PC-3 (cell line): ENCODE measurements around the gene UBXN2A. TPM values are rescaled to one million over a fixed set of nuclear protein-coding genes. Genes with fewer than 3 reads are reported as not detected.
A peak's percentile ranks its signal among the peaks of the same experiment; 100 is the strongest.

Source experiments
- ATAC-seq: fragments of 200-7000 bp; cut with Tn5 transposase; 2 replicates; pipeline ENCODE4 v1.9.1; 2020; ENCODE audit warnings: mild to moderate bottlenecking, moderate library complexity
- BruUV-seq: library from RNA; stranded (reverse); fragments of 400-500 nt; replicated peaks from 2 replicates; lab custom pipeline; 2021; lab: Mats Ljungman, UMichigan
- CTCF ChIA-PET: fragments of 300-600 bp; sonication (Branson Sonifier 250); formaldehyde crosslinking; loops from one replicate; lab custom pipeline; 2022; ENCODE audit warnings: antibody characterized with exemption; lab: Charles Lee
- POLR2A ChIA-PET: fragments of 300-600 bp; sonication (Branson Sonifier 250); formaldehyde crosslinking; loops from one replicate; lab custom pipeline; 2022; ENCODE audit warnings: antibody characterized with exemption; ENCODE audit not compliant: unreplicated experiment; lab: Charles Lee
- DNase-seq: peaks from one replicate; pipeline ENCODE4 v3.0.0-alpha.2; 2015
- H2AFZ ChIP-seq: fragments of 300-600 bp; sonication (generic); 2 replicates; pipeline ENCODE4 v1.6.0; 2016; ENCODE audit warnings: antibody characterized with exemption, low read length
- H3F3A ChIP-seq: fragments of 300-600 bp; sonication (generic); one replicate; pipeline ENCODE4 v1.6.0; 2017; ENCODE audit warnings: antibody characterized with exemption, low read length, control low read depth, mild to moderate bottlenecking; ENCODE audit not compliant: unreplicated experiment
- H3K27ac ChIP-seq: fragments of 300-600 bp; sonication (generic); 2 replicates; pipeline ENCODE4 v1.5.1; 2016; ENCODE audit warnings: mild to moderate bottlenecking, low read length
- H3K27me3 ChIP-seq: fragments of 300-600 bp; sonication (generic); 2 replicates; pipeline ENCODE4 v1.6.1; 2016; ENCODE audit warnings: low read length, mixed read lengths
- H3K36me3 ChIP-seq: fragments of 300-600 bp; sonication (generic); 2 replicates; pipeline ENCODE4 v1.6.1; 2016; ENCODE audit warnings: low read depth, mixed run types, low read length, mixed read lengths
- H3K4me1 ChIP-seq: fragments of 300-600 bp; sonication (generic); 2 replicates; pipeline ENCODE4 v1.5.1; 2016; ENCODE audit warnings: low read length; ENCODE audit not compliant: insufficient read depth
- H3K4me2 ChIP-seq: fragments of 300-600 bp; sonication (generic); 2 replicates; pipeline ENCODE4 v1.6.0; 2016; ENCODE audit warnings: low read length
- H3K4me3 ChIP-seq: fragments of 300-600 bp; sonication (generic); 2 replicates; pipeline ENCODE4 v1.5.1; 2016; ENCODE audit warnings: mild to moderate bottlenecking, low read length, mixed read lengths
- H3K79me2 ChIP-seq: fragments of 300-600 bp; sonication (generic); 2 replicates; pipeline ENCODE4 v1.6.1; 2017; ENCODE audit warnings: low read length, mixed read lengths
- H3K9ac ChIP-seq: fragments of 300-600 bp; sonication (generic); 2 replicates; pipeline ENCODE4 v1.6.0; 2016; ENCODE audit warnings: mild to moderate bottlenecking, low read length
- H3K9me2 ChIP-seq: fragments of 300-600 bp; sonication (generic); replicated peaks from 2 replicates; pipeline ENCODE4 v1.6.1; 2016; ENCODE audit warnings: mixed run types, low read length, mixed read lengths
- H3K9me3 ChIP-seq: fragments of 300-600 bp; sonication (generic); 2 replicates; pipeline ENCODE4 v1.6.1; 2016; ENCODE audit warnings: low read length, mixed read lengths
- H4K20me1 ChIP-seq: fragments of 300-600 bp; sonication (generic); 2 replicates; pipeline ENCODE4 v1.6.1; 2016; ENCODE audit warnings: low read length, mixed read lengths
- CTCF ChIP-seq: fragments of 300-600 bp; sonication (generic); conservative IDR thresholded peaks from 2 replicates; pipeline ENCODE4 v1.5.1; 2017; ENCODE audit warnings: antibody characterized with exemption, low read depth, mild to moderate bottlenecking, low read length
- EZH2 ChIP-seq: fragments of 300-600 bp; sonication (generic); IDR thresholded peaks from one replicate; pipeline ENCODE4 v1.6.1; 2017; ENCODE audit warnings: antibody characterized with exemption, mild to moderate bottlenecking, low read length; ENCODE audit not compliant: unreplicated experiment
- EZH2phosphoT487 ChIP-seq: fragments of 300-600 bp; sonication (generic); IDR thresholded peaks from 2 replicates; pipeline ENCODE4 v1.6.1; 2018; ENCODE audit warnings: mild to moderate bottlenecking, antibody characterized with exemption, low read length, borderline replicate concordance
- intact Hi-C: fragments of 100-400 bp; cut with micrococcal nuclease; formaldehyde crosslinking; loops from 2 replicates; pipeline ENCODE4 v1.9.0; 2023
- total RNA-seq: library from RNA; depleted of rRNA; stranded (reverse); fragments of >200 nt; gene quantifications from 2 replicates; pipeline ENCODE4 v1.2.3, GENCODE V29; 2014

The UBXN2A gene
- total RNA-seq, 1 experiment from 2014 or later = 15.4 TPM

- H3K4me1 ChIP-seq = peaks cover 17% of the 10 kb centered on the region
- ATAC-seq = peak; percentile 85
- H3K9me2 ChIP-seq = no peaks in the 10 kb centered on the region
- 0 out of 2 replicates have a peak, but pooled peaks cover 7% of the 10 kb centered on the region for H4K20me1 ChIP-seq
- H3K79me2 ChIP-seq = peaks cover 67% of the 10 kb centered on the region
- peak; percentile 98 for DNase-seq
- no TSS peak for BruUV-seq
- H3K9me3 ChIP-seq = no peaks in the 10 kb centered on the region
- H3K4me2 ChIP-seq = peak within 1 kb of the TSS; percentile 98
- TF ChIP-seq CTCF (peak; percentile 83), EZH2 (no peak)
- no peaks in the 10 kb centered on the region for H3F3A ChIP-seq
- H3K36me3 ChIP-seq = no peaks in the 10 kb centered on the region
- no peaks in the 10 kb centered on the region for H3K27me3 ChIP-seq
- intact Hi-C loops = loop anchor here (1.0 kb wide), 2 partner anchors 13 to 157 kb away; partner anchors contain the start of genes TP53I3 and UBXN2A
- H3K9ac ChIP-seq = peak within 1 kb of the TSS; percentile 91
- H2AFZ ChIP-seq = peak within 1 kb of the TSS; percentile 95
- ChIA-PET CTCF (interaction anchor here (0.6 to 3.9 kb wide), 12 partner anchors 13 to 1161 kb away, joined by 4 to 39 read pairs (median 6); partner anchors contain the start of genes SF3B6, TP53I3 and UBXN2A), POLR2A (interaction anchor here (0.6 to 1.8 kb wide), 9 partner anchors 13 to 1782 kb away, joined by 3 to 15 read pairs (median 4); partner anchors contain the start of genes SF3B6, TP53I3 and UBXN2A)
- peak within 1 kb of the TSS; percentile 85 for H3K27ac ChIP-seq
- peak within 1 kb of the TSS; percentile 89 for H3K4me3 ChIP-seq
These were observed 13.3 kb upstream of the UBXN2A start, which contains the start of gene ATAD2B for GRCh38 chr2:23926750-23927571. TSS of gene ATAD2B (minus strand) at chr2:23927123. CDS start at chr2:23926770, 353 bp downstream.

GRCh38 chr2:23934259-23934658 lies 6.0 kb upstream of the UBXN2A start:
- Histone ChIP-seq H2AFZ (no peak overlapping the region), H3F3A (no peaks in the 10 kb centered on the region), H3K27me3 (no peaks in the 10 kb centered on the region), H4K20me1 (no peaks in the 10 kb centered on the region), H3K27ac (no peak overlapping the region), H3K9me3 (no peaks in the 10 kb centered on the region), H3K9ac (no peak overlapping the region), H3K4me3 (no peak overlapping the region), H3K4me2 (no peak overlapping the region), H3K79me2 (no peaks in the 10 kb centered on the region), H3K9me2 (no peaks in the 10 kb centered on the region), H3K4me1 (no peaks in the 10 kb centered on the region), H3K36me3 (no peaks in the 10 kb centered on the region)
- DNase-seq (no peak), ATAC-seq (peak; percentile 38; the same call in 1 of the 2 replicates)
- intact Hi-C loops = no loop called here
- ChIA-PET CTCF (interaction anchor here (0.6 kb wide), 1 partner anchor 9 kb away, joined by 4 read pairs; no protein-coding TSS in a partner anchor), POLR2A (no interaction called here)
- no peak for TF ChIP-seq EZH2
- BruUV-seq = no TSS peak

- Histone ChIP-seq H4K20me1 (no peaks in the 10 kb centered on the region), H3K4me2 (peak overlapping the region; percentile 93), H3F3A (no peaks in the 10 kb centered on the region), H3K36me3 (no peaks in the 10 kb centered on the region), H3K27ac (0 out of 2 replicates have a peak overlapping the region, but pooled peaks have one; percentile 5), H3K9me2 (no peaks in the 10 kb centered on the region), H3K4me1 (peaks cover 10% of the 10 kb centered on the region; the same call in 1 of the 2 replicates), H2AFZ (peak overlapping the region; percentile 100), H3K4me3 (peak overlapping the region; percentile 90), H3K27me3 (no peaks in the 10 kb centered on the region), H3K79me2 (peaks cover 51% of the 10 kb centered on the region), H3K9me3 (no peaks in the 10 kb centered on the region), H3K9ac (peak overlapping the region; percentile 81)
- DNase-seq = peak; percentile 45
- peak; percentile 63 for ATAC-seq
- no peak for TF ChIP-seq EZH2phosphoT487
- TF ChIP-seq CTCF = no peak
- no peak for TF ChIP-seq EZH2
- intact Hi-C loops = loop anchor here (1.0 to 2.0 kb wide), 2 partner anchors 14 to 144 kb away; partner anchors contain the start of genes ATAD2B and TP53I3
- CTCF ChIA-PET = interaction anchor here (0.7 to 1.4 kb wide), 4 partner anchors 14 to 783 kb away, joined by 3 to 6 read pairs (median 6); partner anchors contain the start of gene ATAD2B
- POLR2A ChIA-PET = interaction anchor here (0.6 kb wide), 2 partner anchors 53 to 75 kb away, joined by 3 read pairs; no protein-coding TSS in a partner anchor
- BruUV-seq = TSS peak; percentile 63
These were observed 706 bp downstream of the UBXN2A start for GRCh38 chr2:23940718-23941620.
